ENCODE results near the gene KIF13A.
"Not testable (repeated sequence)": the region's sequence is repeated elsewhere in the genome, so short reads cannot be mapped to it uniquely, and the experiment has no call there.

KIF13A gene

GRCh38 chr6:17930321-17930993, 57.0 kb downstream of the KIF13A start:
- no peak for DNase-seq

GRCh38 chr6:17928514-17929430, 58.7 kb downstream of the KIF13A start:
- no peak for DNase-seq

GRCh38 chr6:17927705-17928104, 59.7 kb downstream of the KIF13A start:
- DNase-seq, result no peak

- no peak for DNase-seq
Observed at GRCh38 chr6:17923401-17923863, 64.0 kb downstream of the KIF13A start.

GRCh38 chr6:17921454-17921853, 66.0 kb downstream of the KIF13A start:
- no peak for DNase-seq

GRCh38 chr6:17919496-17919895, 67.9 kb downstream of the KIF13A start:
- no peak for DNase-seq

- no peak for DNase-seq
Observed at GRCh38 chr6:17917837-17918763, 69.3 kb downstream of the KIF13A start.

GRCh38 chr6:17914651-17915050, 72.8 kb downstream of the KIF13A start:
- DNase-seq, result no peak

GRCh38 chr6:17912521-17912920, 74.9 kb downstream of the KIF13A start:
- DNase-seq, result no peak

GRCh38 chr6:17911656-17912055, 75.8 kb downstream of the KIF13A start:
- DNase-seq, result not testable (repeated sequence)

- DNase-seq, result no peak
Observed at GRCh38 chr6:17910189-17910588, 77.2 kb downstream of the KIF13A start.

- no peak for DNase-seq
Observed at GRCh38 chr6:17908831-17909230, 78.6 kb downstream of the KIF13A start.

- DNase-seq, result no peak
Observed at GRCh38 chr6:17907406-17908229, 79.8 kb downstream of the KIF13A start.

GRCh38 chr6:17905611-17906592, 81.5 kb downstream of the KIF13A start:
- no peak for DNase-seq

GRCh38 chr6:17904491-17905120, 82.8 kb downstream of the KIF13A start:
- no peak for DNase-seq

- DNase-seq, result no peak
Observed at GRCh38 chr6:17902974-17903373, 84.5 kb downstream of the KIF13A start.

- DNase-seq, result no peak
Observed at GRCh38 chr6:17901493-17901892, 85.9 kb downstream of the KIF13A start.

- DNase-seq, result no peak
Observed at GRCh38 chr6:17900011-17900410, 87.4 kb downstream of the KIF13A start.

- no peak for DNase-seq
Observed at GRCh38 chr6:17899491-17899890, 87.9 kb downstream of the KIF13A start.

GRCh38 chr6:17897681-17898080, 89.8 kb downstream of the KIF13A start:
- DNase-seq, result no peak

All from NCI-H1092 treated with DMSO at 0.1 percent for 48 hours (cell line).